GM12874 (cell line): ENCODE measurements around the gene MTO1.

Experiments
- CTCF ChIP-seq: IDR thresholded peaks from 2 replicates; pipeline ENCODE4 v1.5.1; 2011; ENCODE audit warnings: low read depth, mild to moderate bottlenecking, control low read depth, low read length, moderate library complexity; ENCODE audit not compliant: insufficient read depth

Gene MTO1

DNA sequence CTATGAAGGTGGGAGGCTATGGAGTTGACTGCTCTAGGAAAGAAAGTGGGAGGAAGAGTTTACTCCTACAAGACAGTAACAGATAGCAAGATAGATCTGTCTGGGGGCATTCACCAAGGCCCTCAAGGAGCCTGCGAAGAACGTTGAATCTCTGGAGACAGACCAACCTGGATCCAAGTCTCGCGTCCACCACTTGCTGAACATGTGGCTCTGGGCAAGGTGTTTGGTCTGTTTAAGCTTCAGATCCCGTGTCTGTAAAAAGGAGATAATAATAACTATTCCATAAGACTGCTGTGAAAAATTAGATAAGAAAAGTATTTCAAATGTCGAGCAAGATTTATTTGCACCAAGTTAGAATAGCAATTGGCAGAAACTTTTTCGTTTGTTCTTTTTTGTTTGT, 67.4 kb downstream of the MTO1 start:
- TF ChIP-seq CTCF, result no peak

GRCh38 chr6:73532293-73532692, 70.8 kb downstream of the MTO1 start:
- no peak for TF ChIP-seq CTCF

DNA sequence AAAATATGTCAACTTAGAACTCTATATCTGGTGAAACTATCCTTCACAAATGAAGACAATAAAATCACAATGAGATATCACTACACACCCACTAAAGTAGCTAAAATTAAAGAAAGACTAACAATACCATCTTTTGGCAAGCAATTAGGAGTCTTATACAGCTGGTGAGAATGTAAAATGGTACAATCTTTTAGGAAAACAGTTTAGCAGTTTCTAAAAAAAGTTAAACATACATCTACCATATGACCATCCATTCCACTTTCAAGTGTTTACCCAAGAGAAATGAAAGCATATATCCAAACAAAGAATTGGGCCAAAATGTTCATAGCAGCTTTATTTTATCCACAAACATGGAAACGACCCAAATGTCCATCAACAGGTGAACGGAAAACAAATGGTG, 73.1 kb downstream of the MTO1 start:
- TF ChIP-seq CTCF, result no peak

DNA sequence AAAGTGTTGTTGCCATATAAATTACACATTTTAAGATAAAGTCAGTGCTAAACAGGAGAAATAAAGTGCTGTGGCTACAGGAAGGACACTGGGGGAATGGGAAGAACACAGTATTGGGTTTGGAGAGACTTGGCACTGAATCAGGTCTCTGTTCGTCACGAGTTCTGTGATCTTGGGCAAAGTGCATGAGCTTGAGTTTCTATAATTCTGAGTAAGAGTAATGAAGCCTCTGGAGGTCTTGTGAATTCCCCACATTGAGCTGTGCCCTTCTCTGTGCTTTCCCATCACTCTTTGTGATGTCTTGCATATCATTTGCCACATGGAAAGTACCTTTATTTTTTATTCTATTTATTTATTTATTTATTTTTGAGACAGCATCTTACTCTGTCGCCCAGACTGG, 76.1 kb downstream of the MTO1 start:
- no peak for TF ChIP-seq CTCF

- TF ChIP-seq CTCF, result no peak
Measured at GRCh38 chr6:73538116-73538779, 76.7 kb downstream of the MTO1 start.

GRCh38 chr6:73542891-73543290, 81.4 kb downstream of the MTO1 start:
- no peak for TF ChIP-seq CTCF

- no peak for TF ChIP-seq CTCF
Measured at GRCh38 chr6:73547036-73547435, 85.5 kb downstream of the MTO1 start.
